IMR-90 (cell line): ENCODE measurements around the gene ECM1. TPM values are rescaled to one million over a fixed set of nuclear protein-coding genes. Genes with fewer than 3 reads are reported as not detected.

Experiments used
- ATAC-seq: fragments of 200-7000 bp; cut with Tn5 transposase; 2 replicates; pipeline ENCODE4 v1.9.1; 2020; ENCODE audit warnings: low read depth, mild to moderate bottlenecking, moderate library complexity
- BruUV-seq: library from RNA; stranded (reverse); fragments of 400-500 nt; replicated peaks from 2 replicates; lab custom pipeline; 2021; lab: Mats Ljungman, UMichigan
- CTCF ChIA-PET: fragments of 300-600 bp; formaldehyde crosslinking; extraction: SDS; loops from one replicate; lab custom pipeline; 2021; ENCODE audit warnings: antibody characterized with exemption; lab: Yijun Ruan, JAX
- POLR2A ChIA-PET: fragments of 300-600 bp; sonication (Branson Sonifier 250); formaldehyde crosslinking; loops from one replicate; lab custom pipeline; 2022; ENCODE audit warnings: antibody characterized with exemption; ENCODE audit not compliant: unreplicated experiment; lab: Charles Lee
- DNase-seq: peaks from one replicate; pipeline ENCODE4 v3.0.0; 2013
- H2AFZ ChIP-seq: replicated peaks from 2 replicates; pipeline ENCODE3; 2013; ENCODE audit warnings: low read length, mild to moderate bottlenecking; ENCODE audit not compliant: poor library complexity
- H2AK5ac ChIP-seq: 2 replicates; pipeline ENCODE4 v1.6.1; 2013; ENCODE audit warnings: low read depth, low read length, inconsistent platforms
- H2AK9ac ChIP-seq: replicated peaks from 2 replicates; pipeline ENCODE3; 2013; ENCODE audit warnings: mild to moderate bottlenecking, low read depth, low read length, moderate library complexity; ENCODE audit not compliant: poor library complexity
- H2BK120ac ChIP-seq: 2 replicates; pipeline ENCODE4 v1.6.1; 2013; ENCODE audit warnings: low read depth, low read length, inconsistent platforms
- H2BK15ac ChIP-seq: 3 replicates; pipeline ENCODE4 v1.6.1; 2013; ENCODE audit warnings: low read depth, low read length, inconsistent platforms
- H2BK20ac ChIP-seq: 2 replicates; pipeline ENCODE4 v1.6.1; 2013; ENCODE audit warnings: low read depth, mild to moderate bottlenecking, inconsistent platforms, low read length, moderate library complexity
- H2BK5ac ChIP-seq: 2 replicates; pipeline ENCODE4 v1.6.1; 2013; ENCODE audit warnings: mild to moderate bottlenecking, low read depth, low read length, inconsistent platforms; ENCODE audit not compliant: poor library complexity, severe bottlenecking
- H3K14ac ChIP-seq: replicated peaks from 2 replicates; pipeline ENCODE4 v1.6.1; 2013; ENCODE audit warnings: low read depth, low read length, inconsistent platforms
- H3K18ac ChIP-seq: 2 replicates; pipeline ENCODE4 v1.6.1; 2013; ENCODE audit warnings: low read depth, low read length, control low read depth
- H3K23ac ChIP-seq: 2 replicates; pipeline ENCODE4 v1.6.1; 2013; ENCODE audit warnings: low read depth, low read length, inconsistent platforms
- H3K27ac ChIP-seq: 2 replicates; pipeline ENCODE4 v1.5.1; 2013; ENCODE audit warnings: mild to moderate bottlenecking, control low read depth, low read length; ENCODE audit not compliant: insufficient read depth
- H3K27me3 ChIP-seq: 2 replicates; pipeline ENCODE4 v1.6.1; 2013; ENCODE audit warnings: low read length; ENCODE audit not compliant: control insufficient read depth, insufficient read depth
- H3K36me3 ChIP-seq: 2 replicates; pipeline ENCODE4 v1.6.1; 2013; ENCODE audit warnings: low read length, mixed read lengths; ENCODE audit not compliant: control insufficient read depth, insufficient read depth
- H3K4ac ChIP-seq: 2 replicates; pipeline ENCODE4 v1.6.1; 2013; ENCODE audit warnings: low read depth, low read length, inconsistent platforms
- H3K4me1 ChIP-seq: 2 replicates; pipeline ENCODE4 v1.6.1; 2013; ENCODE audit warnings: low read length, mixed read lengths; ENCODE audit not compliant: control insufficient read depth, insufficient read depth
- H3K4me2 ChIP-seq: 2 replicates; pipeline ENCODE4 v1.6.1; 2013; ENCODE audit warnings: low read depth, mild to moderate bottlenecking, control low read depth, low read length, moderate library complexity
- H3K4me3 ChIP-seq: 2 replicates; pipeline ENCODE4 v1.5.1; 2013; ENCODE audit warnings: low read depth, mild to moderate bottlenecking, control low read depth, low read length, moderate library complexity; ENCODE audit not compliant: insufficient read depth
- H3K56ac ChIP-seq: 2 replicates; pipeline ENCODE4 v1.6.1; 2013; ENCODE audit warnings: low read length, inconsistent platforms; ENCODE audit not compliant: insufficient read depth; ENCODE audit errors: extremely low read depth
- H3K79me1 ChIP-seq, 2 experiments: 2 replicates each; pipeline ENCODE4 v1.6.1; 2013; ENCODE audit warnings: low read length in 2 of 2, inconsistent platforms in 1 of 2, low read depth in 1 of 2
- H3K9ac ChIP-seq: 2 replicates; pipeline ENCODE4 v1.6.1; 2013; ENCODE audit warnings: low read depth, low read length, control low read depth
- H3K9me1 ChIP-seq: 2 replicates; pipeline ENCODE4 v1.6.1; 2013; ENCODE audit warnings: low read length, inconsistent platforms; ENCODE audit not compliant: insufficient read depth
- H3K9me3 ChIP-seq: 2 replicates; pipeline ENCODE4 v1.6.1; 2013; ENCODE audit warnings: low read length; ENCODE audit not compliant: control insufficient read depth, insufficient read depth
- H4K20me1 ChIP-seq: 2 replicates; pipeline ENCODE4 v1.6.1; 2013; ENCODE audit warnings: low read length, inconsistent platforms; ENCODE audit not compliant: insufficient read depth
- H4K5ac ChIP-seq: 2 replicates; pipeline ENCODE4 v1.6.1; 2013; ENCODE audit warnings: mild to moderate bottlenecking, low read depth, low read length, control low read depth
- H4K8ac ChIP-seq, 2 experiments: 2 replicates each; pipeline ENCODE4 v1.6.1; 2013; ENCODE audit warnings: low read depth in 2 of 2, low read length in 2 of 2, control low read depth in 1 of 2, inconsistent platforms in 1 of 2
- H4K91ac ChIP-seq: 2 replicates; pipeline ENCODE4 v1.6.1; 2013; ENCODE audit warnings: low read depth, low read length, inconsistent platforms; ENCODE audit not compliant: insufficient read depth
- BHLHE40 ChIP-seq: fragments of 150-350 bp; IDR thresholded peaks from 2 replicates; pipeline ENCODE4 v1.6.1; 2016; ENCODE audit warnings: mild to moderate bottlenecking, low read depth, low read length
- ELK1 ChIP-seq: fragments of 150-350 bp; IDR thresholded peaks from 2 replicates; pipeline ENCODE4 v1.6.1; 2016; ENCODE audit warnings: low read depth, mild to moderate bottlenecking, low read length, moderate library complexity, borderline replicate concordance
- FOS ChIP-seq: fragments of 150-350 bp; IDR thresholded peaks from 2 replicates; pipeline ENCODE4 v1.6.1; 2016; ENCODE audit warnings: low read depth, low read length
- MAFK ChIP-seq: IDR thresholded peaks from 2 replicates; pipeline ENCODE4 v1.6.1; 2012; ENCODE audit warnings: low read depth, low read length, improper control_type of control experiment
- MAZ ChIP-seq: IDR thresholded peaks from 2 replicates; pipeline ENCODE4 v1.6.1; 2012; ENCODE audit warnings: low read depth, mild to moderate bottlenecking, low read length, improper control_type of control experiment, moderate library complexity, borderline replicate concordance
- NFE2L2 ChIP-seq: fragments of 150-350 bp; IDR thresholded peaks from 2 replicates; pipeline ENCODE4 v1.6.1; 2016; ENCODE audit warnings: low read depth, mild to moderate bottlenecking, low read length
- POLR2A ChIP-seq: IDR thresholded peaks from 2 replicates; pipeline ENCODE4 v1.6.1; 2012; ENCODE audit warnings: mild to moderate bottlenecking, low read depth, low read length
- RAD21 ChIP-seq: IDR thresholded peaks from 2 replicates; pipeline ENCODE4 v1.6.1; 2012; ENCODE audit warnings: low read length, improper control_type of control experiment
- RFX5 ChIP-seq: IDR thresholded peaks from 2 replicates; pipeline ENCODE4 v1.8.0; 2012; ENCODE audit warnings: low read depth, mild to moderate bottlenecking, low read length, moderate library complexity
- SMC3 ChIP-seq: fragments of 150-350 bp; IDR thresholded peaks from 2 replicates; pipeline ENCODE4 v1.6.1; 2016; ENCODE audit warnings: low read depth, mild to moderate bottlenecking, antibody characterized with exemption, low read length, moderate library complexity
- WGBS, 2 experiments: methylation state at CpG; one replicate each; pipeline versions ENCODE4 v1.1.5 to v1.1.7; 2013; ENCODE audit warnings: missing lambda C conversion rate in 2 of 2; ENCODE audit not compliant: insufficient read length in 1 of 2; ENCODE audit errors: extremely low coverage in 2 of 2; 5-methylcytosine and 5-hydroxymethylcytosine counted together
- dilution Hi-C: fragments of 300-500 bp; cut with HindIII; formaldehyde crosslinking; loops from one replicate; pipeline ENCODE4 v1.14.3; 2018; ENCODE audit warnings: low sequenced_read_pairs; ENCODE audit not compliant: unreplicated experiment
- in situ Hi-C: fragments of 300-500 bp; cut with MboI; formaldehyde crosslinking; loops from 3 replicates; pipeline ENCODE4 v1.14.3; 2019; ENCODE audit warnings: low sequenced_read_pairs, inconsistent platforms, mixed read lengths
- intact Hi-C: fragments of 100-400 bp; cut with micrococcal nuclease; formaldehyde crosslinking; loops from 2 replicates; pipeline ENCODE4 v1.10.0; 2022
- polyA plus RNA-seq, 3 experiments: library from polyadenylated mRNA; depleted of rRNA; stranded (reverse); fragments of >200 nt; gene quantifications; 2 replicates each; pipeline ENCODE4 v1.2.3, GENCODE V29; 2012; ENCODE audit warnings: low replicate concordance in 1 of 3
- total RNA-seq: library from RNA; depleted of rRNA; stranded (reverse); fragments of >200 nt; gene quantifications from 2 replicates; pipeline ENCODE4 v1.2.3, GENCODE V29; 2012

The ECM1 gene
- total and polyA plus RNA-seq, 2 of the 4 experiments (the other 2 are of a cell fraction): 20.1 to 230 TPM

GRCh38 chr1:150553392-150554085 lies 45.6 kb downstream of the ECM1 start (continued):
- TF ChIP-seq ELK1: no peak

GRCh38 chr1:150554086-150554452 lies 46.2 kb downstream of the ECM1 start:
- H2BK15ac ChIP-seq: no peak overlapping the region
- no peak overlapping the region for H3K4me3 ChIP-seq
- H3K27me3 ChIP-seq: no peaks in the 10 kb centered on the region
- no peak overlapping the region for H2BK5ac ChIP-seq
- no peak overlapping the region for H4K91ac ChIP-seq
- H4K20me1 ChIP-seq: no peaks in the 10 kb centered on the region; the same call in none of the 2 replicates
- no peak overlapping the region for H3K4ac ChIP-seq
- H2BK120ac ChIP-seq: no peak overlapping the region
- ATAC-seq: no peak
- no peak overlapping the region for H3K4me2 ChIP-seq
- in situ Hi-C loops: loop anchor here (10.0 kb wide), 1 partner anchor 289 kb away; the partner anchor contains the start of gene APH1A
- H3K27ac ChIP-seq: no peak overlapping the region
- H3K9me3 ChIP-seq: no peaks in the 10 kb centered on the region
- no peak overlapping the region for H3K14ac ChIP-seq
- H3K9ac ChIP-seq: no peak overlapping the region
- intact Hi-C loops: no loop called here
- H3K56ac ChIP-seq: no peak overlapping the region
- BruUV-seq: no TSS peak
- ChIA-PET CTCF (no interaction called here), POLR2A (no interaction called here)
- peaks cover 5% of the 10 kb centered on the region for H3K36me3 ChIP-seq
- no peak overlapping the region for H2BK20ac ChIP-seq
- no peak for DNase-seq
- peak overlapping the region; percentile 53 for H2AK9ac ChIP-seq
- H3K79me1 ChIP-seq: peaks cover 3 to 56% of the 10 kb centered on the region in 2 experiments; a peak in 3 of 4 replicates
- peaks cover 10% of the 10 kb centered on the region for H3K9me1 ChIP-seq
- dilution Hi-C loops: no loop called here
- TF ChIP-seq RFX5 (no peak), POLR2A (no peak), MAZ (no peak), BHLHE40 (no peak), RAD21 (no peak), NFE2L2 (no peak), MAFK (no peak), FOS (no peak), SMC3 (no peak)
- no peak overlapping the region for H3K23ac ChIP-seq
- no peak overlapping the region for H3K18ac ChIP-seq
- WGBS, 2 experiments: 80% methylated on average over 3 of the region's 8 CpGs; no CpG with 5 or more reads in 1 of the 2 experiments
- no peak overlapping the region for H2AFZ ChIP-seq
- H4K8ac ChIP-seq: no peak overlapping the region
- H2AK5ac ChIP-seq: no peak overlapping the region
- peaks cover 26% of the 10 kb centered on the region for H3K4me1 ChIP-seq
- no peak overlapping the region for H4K5ac ChIP-seq
